Osteoblast (primary cell): Measurements from ENCODE around the gene NEU3. TPM values are rescaled to one million over a fixed set of nuclear protein-coding genes. Genes with fewer than 3 reads are reported as not detected.
A peak's percentile ranks its signal among the peaks of the same experiment; 100 is the strongest.

ENCODE experiments used
- DNase-seq: peaks from one replicate; pipeline ENCODE4 v3.0.0; 2011; ENCODE audit warnings: low spot score, mixed read lengths; ENCODE audit not compliant: insufficient read length; ENCODE audit errors: missing footprints
- H2AFZ ChIP-seq: 2 replicates; pipeline ENCODE4 v1.6.0; 2011; ENCODE audit warnings: mild to moderate bottlenecking, low read length
- H3K27ac ChIP-seq: 2 replicates; pipeline ENCODE4 v1.5.1; 2011; ENCODE audit warnings: mild to moderate bottlenecking, low read depth, low read length, moderate library complexity
- H3K27me3 ChIP-seq: 2 replicates; pipeline ENCODE4 v1.6.0; 2012; ENCODE audit warnings: mild to moderate bottlenecking, control low read depth, inconsistent platforms, low read length, moderate library complexity; ENCODE audit not compliant: insufficient read depth
- H3K36me3 ChIP-seq: 2 replicates; pipeline ENCODE4 v1.5.1; 2011; ENCODE audit warnings: mild to moderate bottlenecking, low read length, control low read depth, moderate library complexity; ENCODE audit not compliant: insufficient read depth
- H3K4me1 ChIP-seq: 2 replicates; pipeline ENCODE4 v1.5.1; 2011; ENCODE audit warnings: mild to moderate bottlenecking, low read length, control low read depth, moderate library complexity; ENCODE audit not compliant: insufficient read depth
- H3K4me2 ChIP-seq: 2 replicates; pipeline ENCODE4 v1.6.0; 2011; ENCODE audit warnings: mild to moderate bottlenecking, low read length; ENCODE audit not compliant: insufficient read depth
- H3K4me3 ChIP-seq: fragments of 200-600 bp; sonication (generic); 3 replicates; pipeline ENCODE4 v1.5.1; 2012; ENCODE audit warnings: mild to moderate bottlenecking, low read length, inconsistent platforms; ENCODE audit not compliant: insufficient read depth
- H3K79me2 ChIP-seq: 2 replicates; pipeline ENCODE4 v1.6.0; 2012; ENCODE audit warnings: mild to moderate bottlenecking, low read length, control low read depth, inconsistent platforms; ENCODE audit not compliant: insufficient read depth
- H3K9me3 ChIP-seq: 2 replicates; pipeline ENCODE4 v1.5.1; 2011; ENCODE audit warnings: low read depth, low read length, control low read depth
- H4K20me1 ChIP-seq: 2 replicates; pipeline ENCODE4 v1.6.0; 2012; ENCODE audit warnings: mild to moderate bottlenecking, low read length, control low read depth; ENCODE audit not compliant: insufficient read depth
- CTCF ChIP-seq: IDR thresholded peaks from 2 replicates; pipeline ENCODE4 v1.5.1; 2011; ENCODE audit warnings: mild to moderate bottlenecking, low read depth, low read length, moderate library complexity; ENCODE audit errors: extremely low read depth
- total RNA-seq: library from RNA; depleted of rRNA; stranded (reverse); fragments of >200 nt; gene quantifications from 2 replicates; pipeline ENCODE4 v1.2.3, GENCODE V29; 2012

NEU3 gene
- total RNA-seq, 1 donor: 6.9 TPM

DNA sequence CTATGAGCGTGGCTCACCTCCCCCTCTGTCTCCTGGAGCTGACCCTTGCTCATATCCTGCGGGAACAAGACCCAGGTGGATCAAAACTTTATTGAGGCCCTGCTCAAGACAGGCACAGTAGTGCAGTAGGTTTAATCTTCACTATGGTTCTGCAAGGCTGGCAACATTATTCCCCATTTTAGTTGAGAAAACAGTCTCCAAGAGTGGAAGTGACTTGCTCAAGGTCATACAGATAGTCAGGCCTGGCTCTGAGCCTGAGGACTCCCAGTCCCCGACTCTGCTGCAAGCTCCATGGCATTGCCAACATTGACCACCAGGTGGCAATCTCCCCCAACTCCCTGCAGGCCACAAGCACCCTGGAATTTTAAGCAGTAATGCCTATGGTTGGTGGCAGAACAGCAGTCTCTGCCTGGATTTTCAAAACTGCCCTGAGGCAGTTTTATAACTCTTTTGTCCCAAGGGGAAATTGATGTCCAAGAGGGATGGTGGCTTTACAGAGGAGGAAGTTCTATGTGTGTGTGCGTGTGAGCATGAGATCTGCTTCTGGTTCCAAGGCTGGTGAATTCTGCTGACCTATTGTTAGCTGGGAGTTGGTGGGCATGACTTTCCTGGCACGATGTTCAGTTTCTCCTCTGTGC lies 34.1 kb downstream of the NEU3 start:
- H3K4me2 ChIP-seq: no peak overlapping the region
- no peaks in the 10 kb centered on the region for H3K79me2 ChIP-seq
- peaks cover 3% of the 10 kb centered on the region for H3K4me1 ChIP-seq
- H2AFZ ChIP-seq: no peak overlapping the region
- no peak overlapping the region for H3K27ac ChIP-seq
- no peaks in the 10 kb centered on the region for H3K27me3 ChIP-seq
- peak; percentile 90 for DNase-seq
- no peak overlapping the region for H3K4me3 ChIP-seq
- TF ChIP-seq CTCF: peak; percentile 98
- H3K9me3 ChIP-seq: no peaks in the 10 kb centered on the region
- no peaks in the 10 kb centered on the region for H4K20me1 ChIP-seq
- no peaks in the 10 kb centered on the region for H3K36me3 ChIP-seq

GRCh38 chr11:75023446-75024067 lies 34.8 kb downstream of the NEU3 start:
- Histone ChIP-seq H3K9me3 (no peaks in the 10 kb centered on the region), H3K79me2 (no peaks in the 10 kb centered on the region), H3K27me3 (no peaks in the 10 kb centered on the region), H3K4me2 (no peak overlapping the region), H3K36me3 (no peaks in the 10 kb centered on the region), H2AFZ (no peak overlapping the region), H3K27ac (no peak overlapping the region), H4K20me1 (no peaks in the 10 kb centered on the region), H3K4me1 (peaks cover 3% of the 10 kb centered on the region), H3K4me3 (no peak overlapping the region)
- TF ChIP-seq CTCF: no peak
- no peak for DNase-seq

DNA sequence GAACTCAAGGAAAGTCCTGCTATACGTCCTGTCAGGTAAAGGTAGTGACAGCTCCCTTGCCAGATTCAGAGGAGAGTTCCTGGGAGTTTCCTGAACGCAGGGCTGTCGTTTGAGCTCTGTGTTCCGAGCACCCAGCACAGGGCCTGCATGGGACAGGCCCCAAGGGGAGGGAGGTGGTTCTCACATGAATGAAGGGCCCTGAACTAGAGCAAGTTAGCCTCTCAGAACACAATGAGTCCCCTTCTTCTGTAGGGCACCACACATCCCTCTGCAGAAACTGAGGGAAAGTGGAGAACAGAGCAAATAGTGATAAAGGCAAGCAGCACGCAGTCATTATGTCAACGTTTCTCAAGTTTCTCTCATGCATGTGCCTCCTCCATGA lies 35.3 kb downstream of the NEU3 start:
- H3K79me2 ChIP-seq: no peaks in the 10 kb centered on the region

More for the DNA sequence above, 35.3 kb downstream of the NEU3 start:
- Histone ChIP-seq H3K4me3 (no peak overlapping the region), H2AFZ (no peak overlapping the region), H3K27ac (no peak overlapping the region), H3K27me3 (no peaks in the 10 kb centered on the region), H4K20me1 (no peaks in the 10 kb centered on the region), H3K36me3 (no peaks in the 10 kb centered on the region), H3K4me2 (no peak overlapping the region), H3K4me1 (peaks cover 3% of the 10 kb centered on the region), H3K9me3 (no peaks in the 10 kb centered on the region)
- no peak for TF ChIP-seq CTCF
- DNase-seq: no peak
